SK-N-SH treated with all-trans-retinoic acid at 6 μM for 48 hours (cell line): ENCODE measurements around the gene CIB1.

Source experiments
- ATAC-seq: fragments of 200-7000 bp; cut with Tn5 transposase; 3 replicates; pipeline ENCODE4 v1.9.1; 2020; ENCODE audit warnings: mild to moderate bottlenecking, moderate library complexity
- ARNTL ChIP-seq: fragments of 450-650 bp; formaldehyde crosslinking; IDR thresholded peaks from 2 replicates; pipeline ENCODE4 v1.5.0; 2020; ENCODE audit warnings: low read depth, mild to moderate bottlenecking, moderate library complexity, borderline replicate concordance
- BACH2 ChIP-seq: fragments of 250-450 bp; sonication (Bioruptor Pico); IDR thresholded peaks from 2 replicates; pipeline ENCODE4 v1.9.0; 2021; ENCODE audit warnings: mild to moderate bottlenecking, borderline replicate concordance
- CSDC2 ChIP-seq: fragments of 250-450 bp; sonication (Bioruptor Pico); IDR thresholded peaks from 2 replicates; pipeline ENCODE4 v1.5.0; 2020; ENCODE audit warnings: mild to moderate bottlenecking, moderate library complexity
- GLIS3 ChIP-seq: fragments of 250-450 bp; sonication (Bioruptor Pico); IDR thresholded peaks from 2 replicates; pipeline ENCODE4 v1.5.0; 2020; ENCODE audit warnings: mild to moderate bottlenecking, moderate library complexity
- ISL1 ChIP-seq: fragments of 250-450 bp; sonication (Bioruptor Pico); IDR thresholded peaks from 2 replicates; pipeline ENCODE4 v2.1.2; 2022; ENCODE audit warnings: mild to moderate bottlenecking, moderate library complexity
- OSR1 ChIP-seq: fragments of 250-450 bp; sonication (Bioruptor Pico); IDR thresholded peaks from 2 replicates; pipeline ENCODE4 v1.8.0; 2022; ENCODE audit warnings: moderate library complexity, mild to moderate bottlenecking, inconsistent platforms
- PPARA ChIP-seq: fragments of 250-450 bp; sonication (Bioruptor Pico); IDR thresholded peaks from 2 replicates; pipeline ENCODE4 v1.5.0; 2020; ENCODE audit warnings: mild to moderate bottlenecking, borderline replicate concordance
- RARB ChIP-seq: fragments of 250-450 bp; sonication (Bioruptor Pico); IDR thresholded peaks from 2 replicates; pipeline ENCODE4 v1.8.0; 2021; ENCODE audit warnings: mild to moderate bottlenecking, moderate library complexity
- SNAI2 ChIP-seq: fragments of 250-450 bp; sonication (Bioruptor Pico); IDR thresholded peaks from 2 replicates; pipeline ENCODE4 v1.5.0; 2020; ENCODE audit warnings: mild to moderate bottlenecking, moderate library complexity
- TOX ChIP-seq: fragments of 250-450 bp; sonication (Bioruptor Pico); IDR thresholded peaks from 2 replicates; pipeline ENCODE4 v1.8.0; 2021; ENCODE audit warnings: mild to moderate bottlenecking, moderate library complexity, borderline replicate concordance
- ZC3H10 ChIP-seq: fragments of 250-450 bp; sonication (Bioruptor Pico); IDR thresholded peaks from 2 replicates; pipeline ENCODE4 v1.5.1; 2021; ENCODE audit warnings: mild to moderate bottlenecking, moderate library complexity
- ZFP3 ChIP-seq: fragments of 250-450 bp; sonication (Bioruptor Pico); IDR thresholded peaks from 2 replicates; pipeline ENCODE4 v1.5.0; 2020; ENCODE audit warnings: mild to moderate bottlenecking, moderate library complexity
- ZFP30 ChIP-seq: fragments of 450-650 bp; formaldehyde crosslinking; IDR thresholded peaks from 2 replicates; pipeline ENCODE4 v1.5.0; 2022; ENCODE audit warnings: mild to moderate bottlenecking, moderate library complexity
- ZNF565 ChIP-seq: fragments of 450-650 bp; formaldehyde crosslinking; conservative IDR thresholded peaks from 2 replicates; pipeline ENCODE4 v1.5.0; 2020; ENCODE audit warnings: low read depth, mild to moderate bottlenecking, moderate library complexity
- ZNF70 ChIP-seq: fragments of 450-650 bp; formaldehyde crosslinking; IDR thresholded peaks from 2 replicates; pipeline ENCODE4 v1.5.0; 2020; ENCODE audit warnings: mild to moderate bottlenecking, moderate library complexity
- TF ChIP-seq, protein P1 (sequence below): fragments of 250-450 bp; sonication (Bioruptor Pico); IDR thresholded peaks from 2 replicates; pipeline ENCODE4 v1.8.0; 2020; ENCODE audit warnings: mild to moderate bottlenecking, moderate library complexity, borderline replicate concordance
- TF ChIP-seq, protein P2 (sequence below): fragments of 250-450 bp; sonication (Bioruptor Pico); IDR thresholded peaks from 2 replicates; pipeline ENCODE4 v1.8.0; 2021; ENCODE audit warnings: low read depth, mild to moderate bottlenecking, moderate library complexity, borderline replicate concordance
- TF ChIP-seq, protein P3 (sequence below): fragments of 250-450 bp; sonication (Bioruptor Pico); IDR thresholded peaks from 2 replicates; pipeline ENCODE4 v1.5.1; 2021; ENCODE audit warnings: mild to moderate bottlenecking, moderate library complexity
- TF ChIP-seq, protein P4 (sequence below): fragments of 250-450 bp; sonication (Bioruptor Pico); IDR thresholded peaks from 2 replicates; pipeline ENCODE4 v1.5.1; 2020; ENCODE audit warnings: low read depth, mild to moderate bottlenecking, moderate library complexity
- TF ChIP-seq, protein P5 (sequence below): fragments of 250-450 bp; sonication (Bioruptor Pico); IDR thresholded peaks from 2 replicates; pipeline ENCODE4 v1.5.0; 2020; ENCODE audit warnings: mild to moderate bottlenecking, moderate library complexity

CIB1 gene

DNA sequence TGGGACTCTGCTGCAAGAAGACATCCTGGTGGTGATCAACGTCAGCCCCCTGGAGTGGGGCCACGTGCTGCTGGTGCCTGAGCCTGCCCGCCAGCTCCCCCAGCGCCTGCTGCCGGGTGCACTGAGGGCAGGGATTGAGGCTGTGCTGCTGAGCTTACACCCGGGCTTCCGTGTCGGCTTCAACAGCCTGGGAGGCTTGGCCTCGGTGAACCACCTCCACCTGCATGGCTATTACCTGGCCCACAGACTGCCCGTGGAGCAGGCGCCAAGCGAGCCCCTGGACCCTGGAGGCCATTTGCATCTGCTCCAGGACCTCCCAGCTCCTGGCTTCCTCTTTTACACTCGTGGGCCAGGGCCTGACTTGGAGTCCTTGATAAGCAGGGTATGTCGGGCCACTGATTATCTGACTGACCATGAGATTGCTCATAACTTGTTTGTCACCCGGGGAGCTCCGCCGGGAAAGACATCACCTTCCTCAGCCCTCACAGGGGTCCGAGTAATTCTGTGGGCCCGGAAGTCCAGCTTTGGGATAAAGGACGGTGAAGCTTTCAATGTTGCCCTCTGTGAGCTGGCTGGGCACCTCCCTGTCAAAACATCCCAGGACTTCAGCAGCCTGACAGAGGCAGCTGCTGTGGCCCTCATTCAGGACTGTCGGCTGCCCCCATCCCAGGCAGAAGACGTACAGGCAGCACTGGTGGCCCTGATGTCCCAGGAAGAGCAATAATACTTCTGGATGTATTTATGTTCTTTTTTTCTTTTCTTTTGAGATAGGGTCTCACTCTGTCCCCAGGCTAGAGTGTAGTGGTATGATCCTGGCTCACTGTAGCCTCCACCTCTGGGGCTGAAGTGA is 7.8 kb upstream of the CIB1 start:
- no peak for TF ChIP-seq GLIS3 (CRISPR knock-in tag)
- no peak for TF ChIP-seq ZFP3 (CRISPR knock-in tag)
- TF ChIP-seq ISL1 (CRISPR knock-in tag): no peak
- no peak for TF ChIP-seq ARNTL (CRISPR knock-in tag)
- no peak for TF ChIP-seq RARB (CRISPR knock-in tag)
- TF ChIP-seq, protein P1, sequence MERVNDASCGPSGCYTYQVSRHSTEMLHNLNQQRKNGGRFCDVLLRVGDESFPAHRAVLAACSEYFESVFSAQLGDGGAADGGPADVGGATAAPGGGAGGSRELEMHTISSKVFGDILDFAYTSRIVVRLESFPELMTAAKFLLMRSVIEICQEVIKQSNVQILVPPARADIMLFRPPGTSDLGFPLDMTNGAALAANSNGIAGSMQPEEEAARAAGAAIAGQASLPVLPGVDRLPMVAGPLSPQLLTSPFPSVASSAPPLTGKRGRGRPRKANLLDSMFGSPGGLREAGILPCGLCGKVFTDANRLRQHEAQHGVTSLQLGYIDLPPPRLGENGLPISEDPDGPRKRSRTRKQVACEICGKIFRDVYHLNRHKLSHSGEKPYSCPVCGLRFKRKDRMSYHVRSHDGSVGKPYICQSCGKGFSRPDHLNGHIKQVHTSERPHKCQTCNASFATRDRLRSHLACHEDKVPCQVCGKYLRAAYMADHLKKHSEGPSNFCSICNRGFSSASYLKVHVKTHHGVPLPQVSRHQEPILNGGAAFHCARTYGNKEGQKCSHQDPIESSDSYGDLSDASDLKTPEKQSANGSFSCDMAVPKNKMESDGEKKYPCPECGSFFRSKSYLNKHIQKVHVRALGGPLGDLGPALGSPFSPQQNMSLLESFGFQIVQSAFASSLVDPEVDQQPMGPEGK (CRISPR knock-in tag): no peak
- TF ChIP-seq ZNF565 (CRISPR knock-in tag): no peak
- no peak for TF ChIP-seq OSR1 (CRISPR knock-in tag)
- TF ChIP-seq ZFP30 (CRISPR knock-in tag): no peak
- TF ChIP-seq, protein P2, sequence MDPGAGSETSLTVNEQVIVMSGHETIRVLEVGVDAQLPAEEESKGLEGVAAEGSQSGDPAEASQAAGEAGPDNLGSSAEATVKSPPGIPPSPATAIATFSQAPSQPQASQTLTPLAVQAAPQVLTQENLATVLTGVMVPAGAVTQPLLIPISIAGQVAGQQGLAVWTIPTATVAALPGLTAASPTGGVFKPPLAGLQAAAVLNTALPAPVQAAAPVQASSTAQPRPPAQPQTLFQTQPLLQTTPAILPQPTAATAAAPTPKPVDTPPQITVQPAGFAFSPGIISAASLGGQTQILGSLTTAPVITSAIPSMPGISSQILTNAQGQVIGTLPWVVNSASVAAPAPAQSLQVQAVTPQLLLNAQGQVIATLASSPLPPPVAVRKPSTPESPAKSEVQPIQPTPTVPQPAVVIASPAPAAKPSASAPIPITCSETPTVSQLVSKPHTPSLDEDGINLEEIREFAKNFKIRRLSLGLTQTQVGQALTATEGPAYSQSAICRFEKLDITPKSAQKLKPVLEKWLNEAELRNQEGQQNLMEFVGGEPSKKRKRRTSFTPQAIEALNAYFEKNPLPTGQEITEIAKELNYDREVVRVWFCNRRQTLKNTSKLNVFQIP (CRISPR knock-in tag): no peak
- no peak for TF ChIP-seq TOX
- TF ChIP-seq, protein P3, sequence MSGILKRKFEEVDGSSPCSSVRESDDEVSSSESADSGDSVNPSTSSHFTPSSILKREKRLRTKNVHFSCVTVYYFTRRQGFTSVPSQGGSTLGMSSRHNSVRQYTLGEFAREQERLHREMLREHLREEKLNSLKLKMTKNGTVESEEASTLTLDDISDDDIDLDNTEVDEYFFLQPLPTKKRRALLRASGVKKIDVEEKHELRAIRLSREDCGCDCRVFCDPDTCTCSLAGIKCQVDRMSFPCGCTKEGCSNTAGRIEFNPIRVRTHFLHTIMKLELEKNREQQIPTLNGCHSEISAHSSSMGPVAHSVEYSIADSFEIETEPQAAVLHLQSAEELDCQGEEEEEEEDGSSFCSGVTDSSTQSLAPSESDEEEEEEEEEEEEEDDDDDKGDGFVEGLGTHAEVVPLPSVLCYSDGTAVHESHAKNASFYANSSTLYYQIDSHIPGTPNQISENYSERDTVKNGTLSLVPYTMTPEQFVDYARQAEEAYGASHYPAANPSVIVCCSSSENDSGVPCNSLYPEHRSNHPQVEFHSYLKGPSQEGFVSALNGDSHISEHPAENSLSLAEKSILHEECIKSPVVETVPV (CRISPR knock-in tag): no peak
- TF ChIP-seq SNAI2 (CRISPR knock-in tag): no peak
- no peak for TF ChIP-seq CSDC2 (CRISPR knock-in tag)
- TF ChIP-seq BACH2 (CRISPR knock-in tag): no peak
- TF ChIP-seq, protein P4, sequence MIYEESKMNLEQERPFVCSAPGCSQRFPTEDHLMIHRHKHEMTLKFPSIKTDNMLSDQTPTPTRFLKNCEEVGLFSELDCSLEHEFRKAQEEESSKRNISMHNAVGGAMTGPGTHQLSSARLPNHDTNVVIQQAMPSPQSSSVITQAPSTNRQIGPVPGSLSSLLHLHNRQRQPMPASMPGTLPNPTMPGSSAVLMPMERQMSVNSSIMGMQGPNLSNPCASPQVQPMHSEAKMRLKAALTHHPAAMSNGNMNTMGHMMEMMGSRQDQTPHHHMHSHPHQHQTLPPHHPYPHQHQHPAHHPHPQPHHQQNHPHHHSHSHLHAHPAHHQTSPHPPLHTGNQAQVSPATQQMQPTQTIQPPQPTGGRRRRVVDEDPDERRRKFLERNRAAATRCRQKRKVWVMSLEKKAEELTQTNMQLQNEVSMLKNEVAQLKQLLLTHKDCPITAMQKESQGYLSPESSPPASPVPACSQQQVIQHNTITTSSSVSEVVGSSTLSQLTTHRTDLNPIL: no peak
- no peak for TF ChIP-seq PPARA (CRISPR knock-in tag)
- ATAC-seq: no peak

DNA sequence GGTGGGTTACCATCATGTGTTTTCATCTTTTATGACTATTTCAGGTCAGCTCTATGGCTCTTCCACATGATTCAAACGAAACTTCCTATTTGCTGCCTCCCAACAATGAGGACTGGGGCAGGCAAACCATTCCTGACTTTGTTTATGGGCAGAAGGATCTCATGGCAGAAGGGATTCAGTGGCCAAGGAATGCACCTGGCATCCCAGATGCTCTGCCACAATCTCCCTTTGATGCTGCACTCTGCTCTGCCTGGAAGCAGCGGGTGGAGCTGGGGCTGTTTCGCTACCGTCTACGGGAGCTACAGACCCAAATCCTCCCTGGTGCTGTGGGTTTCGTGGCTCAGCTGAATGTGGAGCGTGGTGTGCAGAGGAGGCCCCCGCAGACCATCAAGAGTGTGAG is 7.1 kb upstream of the CIB1 start:
- TF ChIP-seq ZFP3 (CRISPR knock-in tag): no peak
- TF ChIP-seq, protein P4: no peak
- TF ChIP-seq RARB (CRISPR knock-in tag): no peak
- no peak for TF ChIP-seq PPARA (CRISPR knock-in tag)
- TF ChIP-seq, protein P1 (CRISPR knock-in tag): no peak
- TF ChIP-seq BACH2 (CRISPR knock-in tag): no peak
- no peak for TF ChIP-seq ZC3H10 (CRISPR knock-in tag)
- no peak for TF ChIP-seq GLIS3 (CRISPR knock-in tag)
- TF ChIP-seq ZNF70 (CRISPR knock-in tag): no peak
- TF ChIP-seq, protein P5, sequence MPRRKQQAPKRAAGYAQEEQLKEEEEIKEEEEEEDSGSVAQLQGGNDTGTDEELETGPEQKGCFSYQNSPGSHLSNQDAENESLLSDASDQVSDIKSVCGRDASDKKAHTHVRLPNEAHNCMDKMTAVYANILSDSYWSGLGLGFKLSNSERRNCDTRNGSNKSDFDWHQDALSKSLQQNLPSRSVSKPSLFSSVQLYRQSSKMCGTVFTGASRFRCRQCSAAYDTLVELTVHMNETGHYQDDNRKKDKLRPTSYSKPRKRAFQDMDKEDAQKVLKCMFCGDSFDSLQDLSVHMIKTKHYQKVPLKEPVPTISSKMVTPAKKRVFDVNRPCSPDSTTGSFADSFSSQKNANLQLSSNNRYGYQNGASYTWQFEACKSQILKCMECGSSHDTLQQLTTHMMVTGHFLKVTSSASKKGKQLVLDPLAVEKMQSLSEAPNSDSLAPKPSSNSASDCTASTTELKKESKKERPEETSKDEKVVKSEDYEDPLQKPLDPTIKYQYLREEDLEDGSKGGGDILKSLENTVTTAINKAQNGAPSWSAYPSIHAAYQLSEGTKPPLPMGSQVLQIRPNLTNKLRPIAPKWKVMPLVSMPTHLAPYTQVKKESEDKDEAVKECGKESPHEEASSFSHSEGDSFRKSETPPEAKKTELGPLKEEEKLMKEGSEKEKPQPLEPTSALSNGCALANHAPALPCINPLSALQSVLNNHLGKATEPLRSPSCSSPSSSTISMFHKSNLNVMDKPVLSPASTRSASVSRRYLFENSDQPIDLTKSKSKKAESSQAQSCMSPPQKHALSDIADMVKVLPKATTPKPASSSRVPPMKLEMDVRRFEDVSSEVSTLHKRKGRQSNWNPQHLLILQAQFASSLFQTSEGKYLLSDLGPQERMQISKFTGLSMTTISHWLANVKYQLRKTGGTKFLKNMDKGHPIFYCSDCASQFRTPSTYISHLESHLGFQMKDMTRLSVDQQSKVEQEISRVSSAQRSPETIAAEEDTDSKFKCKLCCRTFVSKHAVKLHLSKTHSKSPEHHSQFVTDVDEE (CRISPR knock-in tag): no peak
- TF ChIP-seq TOX: no peak
- no peak for TF ChIP-seq ARNTL (CRISPR knock-in tag)
- ATAC-seq: no peak
